ENCODE results near the gene KBTBD6. TPM values are rescaled to one million over a fixed set of nuclear protein-coding genes. Genes with fewer than 3 reads are reported as not detected.
"Not testable (repeated sequence)": the region's sequence is repeated elsewhere in the genome, so short reads cannot be mapped to it uniquely, and the experiment has no call there.

Gene KBTBD6
- 1 to 10 TPM; 6.0 to 6.9 TPM for total RNA-seq
- long read RNA-seq, donor 1, full-length matches to known transcripts: 5 of 5 reads
- long read RNA-seq, donor 1, partial matches to known transcripts: 0 of 5 reads
- long read RNA-seq, donor 1, other reads (novel, unspliced or antisense): 0 of 5 reads
- long read RNA-seq, donor 2, full-length matches to known transcripts: 9 of 9 reads
- long read RNA-seq, donor 2, partial matches to known transcripts: 0 of 9 reads
- long read RNA-seq, donor 2, other reads (novel, unspliced or antisense): 0 of 9 reads

DNA sequence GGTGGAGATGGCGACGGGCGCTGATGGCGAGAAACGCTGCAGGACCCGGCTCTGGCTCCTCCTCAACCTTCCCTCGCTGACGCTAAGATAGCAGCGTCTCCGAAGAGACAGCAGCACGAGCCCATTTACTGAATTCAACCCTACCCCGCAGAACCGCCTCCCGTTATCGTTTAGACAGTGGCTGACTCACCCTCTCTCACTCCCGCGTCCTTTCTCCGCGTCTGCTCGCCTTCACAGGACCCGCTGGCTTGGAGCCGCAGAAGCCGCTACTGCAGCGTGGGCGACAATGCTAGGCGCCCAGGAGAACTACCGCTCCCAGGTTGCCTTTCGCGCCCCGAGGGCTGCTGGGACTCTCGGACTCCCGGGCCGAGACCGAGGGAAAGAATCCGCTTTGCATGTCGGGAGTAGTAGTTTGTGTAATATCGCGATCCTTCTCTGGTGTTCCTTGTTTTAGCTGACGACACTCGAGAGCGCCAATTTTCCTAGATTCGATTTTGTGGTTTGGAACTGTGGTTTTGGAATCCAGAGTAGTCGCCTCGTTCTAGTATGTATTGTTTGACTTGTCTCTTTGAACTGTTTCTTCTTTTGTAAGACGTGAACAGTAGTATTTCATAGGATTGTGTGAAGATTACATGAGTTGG, at the start of gene KBTBD6:
Gene KBTBD6 (minus strand): TSS at position 291 of the 641 bp plus-strand sequence. CDS start 291 bp downstream, outside the sequence.
- intact Hi-C loops (cut with DNase I): no loop called here
- DNase-seq (ENCODE audit: low spot score): peak; percentile 99

- intact Hi-C loops (cut with DNase I): no loop called here
- no peak for DNase-seq (ENCODE audit: low spot score)
These were observed 49.6 kb upstream of the KBTBD6 start for GRCh38 chr13:41182231-41182630.

DNA sequence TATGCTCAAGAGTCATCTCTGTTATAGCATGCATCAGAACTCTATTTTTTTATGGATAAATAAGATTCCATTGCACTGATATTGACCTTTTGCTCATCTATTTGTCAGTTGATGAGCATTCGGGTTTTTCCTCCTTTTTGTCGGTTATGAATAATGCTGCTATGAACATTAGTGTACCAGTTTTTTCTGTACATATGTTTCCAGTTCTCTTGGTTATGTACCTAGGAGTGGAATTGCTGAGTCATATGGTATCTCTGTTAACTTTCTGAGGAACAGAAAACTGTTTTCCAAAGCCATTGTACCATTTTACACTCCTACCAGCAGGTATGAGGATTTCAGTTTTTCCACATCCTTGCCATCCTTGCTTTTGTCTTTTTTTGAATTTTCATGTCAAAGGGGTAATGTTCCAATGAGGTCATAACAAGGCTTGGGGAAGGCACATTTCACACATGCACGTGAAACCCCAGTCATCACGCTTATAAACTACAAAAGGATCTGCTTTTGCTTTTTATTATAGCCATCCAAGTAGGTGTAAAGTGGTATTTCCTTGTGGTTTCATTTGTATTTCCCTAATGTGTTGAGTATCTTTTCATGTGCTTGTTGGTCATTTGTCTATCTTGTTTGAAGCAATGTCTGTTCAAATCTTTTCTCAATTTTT, 47.1 kb upstream of the KBTBD6 start:
- intact Hi-C loops (cut with DNase I): no loop called here
- DNase-seq (ENCODE audit: low spot score): no peak

GRCh38 chr13:41178040-41178439, 45.4 kb upstream of the KBTBD6 start:
- DNase-seq (ENCODE audit: low spot score): no peak
- intact Hi-C loops (cut with DNase I): no loop called here

DNA sequence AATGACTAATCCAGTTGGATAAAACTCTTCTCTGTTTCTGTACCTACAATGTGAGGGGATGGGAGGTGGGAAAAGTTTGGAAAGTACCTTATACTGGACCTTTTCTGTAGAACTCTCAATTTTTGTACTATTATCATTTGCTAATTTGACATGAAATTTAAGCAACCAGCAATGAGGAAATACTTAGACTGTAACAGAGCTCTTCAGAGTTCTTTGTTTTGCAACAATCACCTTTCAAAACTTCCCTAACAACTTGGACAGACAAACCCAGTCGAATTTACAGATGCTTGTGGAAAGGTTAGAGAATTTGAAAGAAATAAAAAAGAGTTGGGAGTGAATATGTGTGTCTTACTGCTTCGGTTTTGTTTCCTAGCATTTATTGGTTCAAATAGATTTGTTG, 45.0 kb upstream of the KBTBD6 start:
- intact Hi-C loops (cut with DNase I): no loop called here
- no peak for DNase-seq (ENCODE audit: low spot score)

DNA sequence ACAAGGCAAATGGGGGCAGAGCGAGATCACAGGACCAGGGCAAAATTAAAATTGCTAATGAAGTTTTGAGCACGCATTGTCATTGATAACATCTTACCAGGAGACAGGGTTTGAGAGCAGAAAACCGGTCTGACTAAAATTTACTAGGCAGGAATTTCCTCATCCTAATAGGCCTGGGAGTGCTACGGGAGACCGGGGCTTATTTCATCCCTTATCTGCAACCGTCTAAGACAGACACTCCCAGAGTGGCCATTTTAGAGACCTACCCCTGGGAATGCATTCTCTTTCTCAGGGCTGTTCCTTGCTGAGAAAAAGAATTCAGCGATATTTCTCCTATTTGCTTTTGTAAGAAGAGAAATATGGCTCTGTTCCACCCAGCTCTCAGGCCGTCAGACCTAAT, 43.0 kb upstream of the KBTBD6 start:
- intact Hi-C loops (cut with DNase I); DNase-seq (ENCODE audit: low spot score): not testable (repeated sequence)

DNA sequence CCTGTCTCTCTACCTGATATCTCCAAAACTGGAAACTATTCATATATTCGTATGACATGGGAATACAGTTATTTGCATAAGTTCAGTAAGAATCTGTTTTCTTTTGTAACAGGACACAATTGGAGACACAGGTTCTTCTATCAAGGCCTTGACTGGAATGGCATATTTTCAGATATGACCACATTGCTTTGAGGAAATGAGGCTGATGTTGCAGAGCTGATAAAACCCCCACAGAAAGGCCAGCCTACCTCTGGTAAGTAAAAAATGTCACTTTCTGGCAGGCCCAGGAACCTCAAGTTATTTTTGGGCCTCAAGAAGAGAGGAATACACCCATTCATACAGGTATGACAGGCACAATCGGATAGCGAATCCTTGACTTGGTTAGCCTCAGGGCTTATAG, 29.5 kb upstream of the KBTBD6 start:
- no peak for DNase-seq (ENCODE audit: low spot score)
- intact Hi-C loops (cut with DNase I): no loop called here

- intact Hi-C loops (cut with DNase I): no loop called here
- DNase-seq (ENCODE audit: low spot score): no peak
These were observed 26.6 kb upstream of the KBTBD6 start for GRCh38 chr13:41159174-41159573.

DNA sequence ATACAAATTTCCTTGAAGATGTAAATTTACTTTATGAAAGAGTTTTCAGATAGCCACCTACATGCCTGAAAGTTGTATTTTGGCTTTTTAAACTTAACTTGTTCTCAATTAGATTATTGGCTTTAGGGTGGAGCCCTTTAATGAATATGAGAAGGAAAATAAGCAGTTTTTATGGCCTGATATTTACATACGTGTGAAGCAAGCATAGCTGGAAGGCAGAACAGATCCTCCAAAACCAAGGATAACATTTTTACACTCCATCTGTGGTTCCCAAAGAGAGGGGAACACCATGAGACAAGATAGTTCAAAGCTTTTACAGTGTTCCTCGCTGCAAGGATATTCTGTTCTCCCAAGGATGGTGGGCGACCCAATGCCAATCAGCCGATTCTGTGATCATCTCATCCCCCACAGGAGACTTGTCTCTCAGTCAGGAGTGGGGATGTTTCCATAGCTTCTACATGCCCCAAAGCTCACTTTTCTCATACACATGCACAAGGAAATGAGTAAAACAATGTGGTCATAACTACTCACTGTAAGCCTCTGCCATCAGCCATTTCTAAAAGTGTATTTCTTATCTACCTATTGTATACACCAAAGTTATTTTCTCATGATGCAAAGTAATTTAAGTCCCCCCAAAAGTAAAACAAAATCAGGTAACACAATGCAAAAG, 24.6 kb upstream of the KBTBD6 start:
- DNase-seq (ENCODE audit: low spot score): no peak
- intact Hi-C loops (cut with DNase I): no loop called here

DNA sequence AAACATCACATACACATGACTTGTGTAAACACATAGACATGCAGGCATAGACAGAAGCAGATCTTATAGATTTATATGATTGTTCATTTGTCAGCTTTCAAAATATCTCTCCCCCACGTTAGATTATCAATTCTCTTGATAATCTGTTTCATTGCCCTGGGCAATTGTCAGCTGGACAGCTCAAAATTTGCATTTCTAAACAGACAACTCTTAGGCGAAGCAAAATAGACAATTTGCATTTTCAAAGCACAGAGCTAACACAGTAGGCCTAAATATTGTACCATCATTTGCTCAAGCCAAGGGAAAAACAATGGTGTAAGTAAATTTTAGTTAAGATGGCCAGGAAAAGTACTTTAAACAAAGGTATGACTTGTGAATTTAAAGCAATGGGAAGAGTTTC, 24.0 kb upstream of the KBTBD6 start:
- intact Hi-C loops (cut with DNase I): no loop called here
- no peak for DNase-seq (ENCODE audit: low spot score)

DNA sequence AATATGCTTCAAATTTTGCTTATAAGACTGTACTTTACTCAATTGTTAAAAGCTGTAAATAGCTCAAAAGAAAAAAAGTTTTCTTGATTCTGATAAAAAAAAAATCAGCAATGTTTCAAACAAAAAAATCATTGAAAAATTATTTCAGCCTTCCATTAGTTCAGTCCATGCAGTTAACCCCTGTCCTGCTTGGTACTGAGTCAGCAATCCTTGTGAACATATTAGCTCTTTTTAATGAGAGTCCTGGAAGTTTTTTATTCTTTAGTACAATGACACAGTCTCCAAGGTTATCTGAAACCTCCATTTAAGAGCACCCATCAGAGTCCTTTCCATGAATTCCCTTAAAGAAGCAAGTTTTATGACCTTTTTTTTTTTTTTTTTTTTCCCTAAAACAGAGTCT, 21.4 kb upstream of the KBTBD6 start:
- intact Hi-C loops (cut with DNase I): no loop called here

DNA sequence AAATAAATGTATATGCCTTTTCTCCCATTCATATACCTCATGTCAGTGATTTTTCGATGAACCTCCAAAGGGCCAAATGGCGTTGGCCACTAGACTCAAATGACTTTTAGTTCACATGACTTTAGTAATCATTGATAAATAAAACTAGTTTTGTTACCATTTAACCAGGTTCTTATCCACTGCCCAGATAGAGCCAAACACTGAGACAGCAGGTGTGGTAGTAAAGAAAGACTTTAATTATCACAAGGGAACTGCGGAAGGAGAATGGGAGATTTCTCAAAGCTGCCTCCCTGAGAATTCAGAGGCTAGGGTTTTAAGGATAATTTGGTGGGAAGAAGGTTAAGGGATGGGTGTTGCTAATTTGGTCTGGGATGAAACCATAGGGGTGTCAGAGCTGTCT, 19.4 kb upstream of the KBTBD6 start:
- intact Hi-C loops (cut with DNase I): no loop called here
- DNase-seq (ENCODE audit: low spot score): no peak

More for the DNA sequence above, 21.4 kb upstream of the KBTBD6 start:
- DNase-seq (ENCODE audit: low spot score): no peak

- intact Hi-C loops (cut with DNase I): no loop called here
- no peak for DNase-seq (ENCODE audit: low spot score)
These were observed 17.5 kb upstream of the KBTBD6 start for GRCh38 chr13:41150058-41150457.

DNA sequence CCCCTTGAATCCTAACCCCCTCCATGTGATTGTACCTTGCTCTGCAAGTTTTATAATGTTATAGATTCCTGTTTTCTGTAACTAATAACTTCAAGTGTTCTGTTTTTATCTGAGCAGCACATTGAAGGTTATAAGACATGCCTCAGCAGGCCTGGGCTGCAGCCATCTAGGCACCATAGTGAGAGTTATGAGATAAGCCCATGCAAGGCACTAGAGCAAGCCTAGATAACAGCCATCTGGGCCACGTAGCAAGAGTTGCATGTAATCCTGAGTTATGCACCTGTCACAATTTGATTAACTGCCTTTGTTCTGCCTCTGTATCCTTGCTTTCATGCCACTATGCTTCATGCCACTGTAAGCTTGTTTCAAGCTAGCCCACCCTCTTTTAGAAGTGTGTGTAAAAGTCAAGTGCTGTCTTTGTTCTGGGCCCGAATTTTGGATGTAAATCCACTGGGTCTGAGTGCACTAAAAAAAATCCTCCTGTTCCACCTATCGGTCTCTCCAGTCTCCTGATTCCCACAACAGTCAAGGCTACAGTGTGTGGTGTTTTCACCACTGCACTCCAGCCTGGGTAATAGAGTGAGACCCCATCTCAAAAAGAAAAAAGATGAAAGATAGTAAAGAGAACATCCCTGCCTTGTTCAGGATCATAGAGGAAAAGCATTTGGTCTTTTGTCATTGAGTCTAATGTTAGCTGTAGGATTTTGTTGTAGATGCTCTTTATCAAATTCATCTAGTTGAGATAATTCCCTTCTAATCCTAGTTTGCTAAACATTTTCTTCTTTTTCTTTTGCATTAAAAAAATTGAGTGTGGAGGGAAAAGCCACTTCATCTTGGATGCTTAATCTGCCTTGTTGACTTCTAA, 16.0 kb upstream of the KBTBD6 start:
- DNase-seq (ENCODE audit: low spot score): no peak
- intact Hi-C loops (cut with DNase I): no loop called here

DNA sequence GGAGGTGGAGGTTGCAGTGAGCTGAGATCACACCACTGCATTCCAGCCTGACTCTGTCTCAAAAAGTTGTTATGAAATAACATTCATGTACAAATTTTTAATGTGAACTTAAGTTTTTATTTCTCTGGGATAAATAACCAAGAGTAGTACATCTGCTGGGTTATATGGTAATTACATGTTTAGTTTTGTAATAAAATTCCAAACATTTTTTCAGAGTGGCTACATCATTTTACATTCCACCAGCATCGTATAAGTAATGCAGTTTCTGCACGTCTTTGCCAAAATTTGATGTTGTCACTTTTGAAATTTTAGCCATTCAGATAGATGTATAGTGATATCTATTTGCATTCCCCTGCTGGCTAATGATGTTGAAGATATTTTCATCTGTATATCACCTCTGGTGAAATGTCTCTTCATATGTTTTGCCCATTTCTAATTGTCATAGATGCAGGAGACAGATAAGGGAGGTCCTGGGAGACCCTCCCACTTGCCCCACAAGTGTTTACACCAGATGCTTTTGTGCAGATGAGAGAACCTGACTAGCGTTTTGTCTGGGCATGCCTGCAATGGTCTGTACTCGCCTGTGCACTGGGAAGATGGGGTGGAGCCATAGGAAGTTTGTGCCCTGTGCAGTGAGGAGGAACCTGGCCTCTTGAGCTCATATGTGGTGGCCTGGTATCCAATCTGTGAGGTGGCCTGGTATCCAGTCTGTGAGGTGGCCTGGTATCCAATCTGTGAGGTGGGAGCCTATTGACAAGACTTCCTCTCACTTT, 12.7 kb upstream of the KBTBD6 start:
- intact Hi-C loops (cut with DNase I): no loop called here
- no peak for DNase-seq (ENCODE audit: low spot score)

GRCh38 chr13:41144576-41144975, 12.0 kb upstream of the KBTBD6 start:
- no peak for DNase-seq (ENCODE audit: low spot score)
- intact Hi-C loops (cut with DNase I): no loop called here

DNA sequence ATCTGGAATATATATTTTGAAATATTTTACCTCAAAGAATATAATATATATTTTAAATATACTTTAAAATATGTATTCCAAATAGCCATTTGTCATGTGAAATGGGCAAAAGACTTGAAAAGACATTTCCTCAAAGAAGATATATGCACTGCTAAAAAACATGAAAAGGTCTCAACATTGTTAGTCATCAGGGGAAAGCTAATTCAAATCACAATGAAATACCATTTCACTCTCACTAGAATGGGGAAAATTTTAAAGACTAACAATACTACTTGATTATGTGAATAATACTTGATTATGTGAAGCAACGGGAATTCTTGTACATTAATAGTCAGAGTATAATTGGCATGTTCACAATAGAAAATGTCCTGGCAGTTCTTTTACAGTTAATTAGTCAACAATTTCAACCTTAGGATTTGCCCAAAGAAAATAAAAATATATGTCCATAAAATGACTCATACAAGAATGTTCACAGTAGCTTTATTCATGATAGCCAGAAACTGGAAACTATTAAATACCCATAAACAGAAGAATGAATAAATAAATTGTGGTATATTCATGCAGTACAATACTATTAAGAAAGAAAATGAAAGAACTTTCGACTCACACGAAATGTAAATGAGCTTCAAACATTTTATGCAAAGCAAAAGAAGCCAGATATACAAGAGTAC, 6.8 kb upstream of the KBTBD6 start:
- no peak for DNase-seq (ENCODE audit: low spot score)
- intact Hi-C loops (cut with DNase I): no loop called here

DNA sequence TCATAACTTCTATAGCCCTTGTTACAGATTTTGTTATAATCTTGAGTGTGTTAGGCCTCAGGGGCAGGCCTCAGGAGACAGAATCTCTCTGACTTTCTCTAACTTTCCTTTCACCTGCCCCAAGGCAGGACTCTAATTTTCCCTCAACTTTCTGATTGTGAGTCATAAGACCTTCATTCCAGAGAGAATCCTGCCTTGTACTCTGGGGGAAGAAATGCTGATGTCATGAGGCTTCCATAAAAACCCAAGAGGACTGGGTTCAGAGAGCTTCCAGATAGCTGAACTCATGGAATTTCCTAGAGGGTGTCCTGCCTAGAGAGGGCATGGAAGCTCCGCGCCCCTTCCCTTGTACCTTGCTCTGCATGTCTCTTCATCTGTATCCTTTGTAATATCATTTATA, 5.3 kb upstream of the KBTBD6 start:
- intact Hi-C loops (cut with DNase I): no loop called here
- no peak for DNase-seq (ENCODE audit: low spot score)

Measured in posterior vena cava (tissue), 2 donors.